GM10248 (cell line): Measurements from ENCODE around the gene CYP1A1.

Experiments
- CTCF ChIA-PET: fragments of 300-600 bp; sonication (Branson Sonifier 250); formaldehyde crosslinking; extraction: SDS; loops from one replicate; lab custom pipeline; 2021; ENCODE audit warnings: antibody characterized with exemption; lab: Yijun Ruan, JAX
- POLR2A ChIA-PET: fragments of 350-650 bp; sonication (Branson Sonifier 250); formaldehyde crosslinking; extraction: SDS; loops from one replicate; lab custom pipeline; 2020; ENCODE audit warnings: antibody characterized with exemption; lab: Yijun Ruan, JAX
- DNase-seq: peaks from one replicate; pipeline ENCODE4 v3.0.0; 2012; ENCODE audit errors: extremely low spot score
- CTCF ChIP-seq: IDR thresholded peaks from 2 replicates; pipeline ENCODE4 v1.5.1; 2012; ENCODE audit warnings: mild to moderate bottlenecking, low read depth; ENCODE audit errors: extremely low read depth, missing control alignments, control extremely low read depth

CYP1A1 gene

GRCh38 chr15:74725225-74725774 lies at the start of gene CYP1A1:
Gene CYP1A1 (minus strand): TSS chr15:74725528. CDS start chr15:74723097, 2,431 bp downstream.
- DNase-seq, result no peak
- CTCF ChIA-PET, result interaction anchor here (1.1 to 3.4 kb wide), 6 partner anchors 13 to 127 kb away, joined by 3 to 12 read pairs (median 4); no protein-coding TSS in a partner anchor
- POLR2A ChIA-PET, result no interaction called here
- no peak for TF ChIP-seq CTCF

- no peak for TF ChIP-seq CTCF
- CTCF ChIA-PET, result interaction anchor here (0.6 to 21.6 kb wide), 7 partner anchors 8 to 172 kb away, joined by 3 to 1226 read pairs (median 112); partner anchors contain the start of genes CLK3 and CSK
- POLR2A ChIA-PET, result interaction anchor here (1.5 kb wide), 1 partner anchor 14 kb away, joined by 7 read pairs; no protein-coding TSS in a partner anchor
- no peak for DNase-seq
Observed at GRCh38 chr15:74773731-74774252, 48.5 kb upstream of the CYP1A1 start.

GRCh38 chr15:74773329-74773728 lies 48.0 kb upstream of the CYP1A1 start:
- ChIA-PET POLR2A (interaction anchor here (0.6 kb wide), 1 partner anchor 11 kb away, joined by 3 read pairs; no protein-coding TSS in a partner anchor), CTCF (interaction anchor here (0.6 to 21.6 kb wide), 7 partner anchors 14 to 397 kb away, joined by 3 to 1226 read pairs (median 112); partner anchors contain the start of genes CLK3 and CSK)
- no peak for DNase-seq
- no peak for TF ChIP-seq CTCF

DNA sequence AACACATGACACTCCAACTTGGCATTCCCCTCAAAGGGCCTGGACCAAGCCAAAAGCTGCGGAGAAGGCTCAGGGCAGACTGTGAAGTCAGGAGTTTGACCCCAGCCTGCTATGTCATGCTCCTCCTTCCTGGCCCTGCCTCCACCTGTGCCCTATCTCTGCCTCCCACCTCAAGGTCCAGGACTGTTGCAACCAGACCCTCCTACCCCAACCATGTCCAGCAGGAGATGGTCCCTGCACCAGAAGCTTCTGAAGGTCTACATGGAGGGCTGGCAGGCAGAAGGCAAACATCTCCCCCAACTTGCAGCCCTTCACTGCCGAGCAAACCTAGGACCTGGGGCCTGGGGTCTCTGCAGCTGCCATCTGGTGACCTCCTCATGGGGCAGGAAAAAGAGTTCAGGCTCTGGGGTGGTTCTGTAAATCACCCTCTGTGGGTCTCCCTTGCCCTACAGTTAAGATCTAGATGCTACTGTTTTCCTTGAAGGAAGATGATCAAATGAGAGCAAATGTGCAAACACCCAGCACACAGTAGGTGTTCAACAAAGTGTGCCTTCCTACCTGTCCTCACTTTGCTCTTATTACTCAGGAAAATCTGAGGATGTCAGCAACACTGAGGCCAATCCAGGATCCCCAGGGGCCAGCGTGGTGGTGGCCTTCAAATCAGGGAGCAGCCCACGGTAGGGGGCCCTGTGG lies 45.0 kb upstream of the CYP1A1 start:
- TF ChIP-seq CTCF, result no peak
- POLR2A ChIA-PET, result interaction anchor here (1.0 to 1.3 kb wide), 3 partner anchors 17 to 130 kb away, joined by 3 to 4 read pairs (median 4); no protein-coding TSS in a partner anchor
- DNase-seq, result no peak
- CTCF ChIA-PET, result interaction anchor here (0.7 to 21.6 kb wide), 57 partner anchors 11 to 407 kb away, joined by 3 to 1226 read pairs (median 4); partner anchors contain the start of genes CLK3, CPLX3, CSK and CYP1A2

GRCh38 chr15:74769463-74770025 lies 44.2 kb upstream of the CYP1A1 start:
- no peak for DNase-seq
- POLR2A ChIA-PET, result no interaction called here
- no peak for TF ChIP-seq CTCF
- CTCF ChIA-PET, result interaction anchor here (0.6 to 21.6 kb wide), 44 partner anchors 10 to 402 kb away, joined by 3 to 1226 read pairs (median 4); partner anchors contain the start of genes CLK3, CPLX3, CSK and CYP11A1

DNA sequence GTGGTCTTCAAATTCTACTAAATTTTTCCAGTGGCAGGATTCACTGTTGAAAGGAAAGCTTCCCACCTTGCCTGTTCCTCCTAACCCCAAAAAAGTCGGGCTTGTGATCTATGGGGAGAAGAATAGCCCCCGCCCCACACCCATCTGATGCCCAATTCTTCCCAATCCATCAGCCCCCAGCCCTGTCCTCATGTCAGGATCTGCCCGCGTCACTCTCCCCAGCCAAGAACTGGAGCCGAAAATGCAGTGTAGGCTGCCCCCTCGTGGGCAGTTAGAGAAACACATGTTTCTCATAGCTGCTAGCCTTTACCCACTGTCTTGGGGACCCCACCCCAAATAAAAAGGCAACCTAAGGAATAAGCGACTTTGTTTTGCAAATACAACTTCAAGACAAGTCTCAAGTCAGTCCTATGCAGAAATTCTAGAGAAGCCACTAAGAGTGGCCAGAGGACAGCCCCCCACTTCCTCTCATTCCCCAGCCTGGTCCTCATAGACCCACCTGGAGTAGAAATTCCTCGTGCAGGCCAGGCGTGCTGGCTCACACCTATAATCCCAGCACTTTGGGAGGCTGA lies 43.5 kb upstream of the CYP1A1 start:
- DNase-seq, result peak; percentile 78
- ChIA-PET CTCF (interaction anchor here (0.6 to 21.6 kb wide), 36 partner anchors 10 to 401 kb away, joined by 3 to 1226 read pairs (median 6); partner anchors contain the start of genes CLK3, CPLX3, CSK and CYP11A1), POLR2A (interaction anchor here (1.2 kb wide), 1 partner anchor 137 kb away, joined by 4 read pairs; no protein-coding TSS in a partner anchor)
- TF ChIP-seq CTCF, result peak; percentile 74
